Stimulated activated CD4-positive, alpha-beta T cell treated with anti-CD3 and anti-CD28 coated beads, Interleukin-1b, Interleukin-23, amount 100 ng/mL, for 4 hours (primary cell): ENCODE measurements around the gene FRAT1.
"Not testable (repeated sequence)": the region's sequence is repeated elsewhere in the genome, so short reads cannot be mapped to it uniquely, and the experiment has no call there.

Source experiments
- DNase-seq, 2 donors: peaks; one replicate each; pipeline ENCODE4 v3.0.0-alpha.2; 2020; ENCODE audit warnings: low read depth in 2 of 2

The FRAT1 gene

GRCh38 chr10:97334370-97335175, 15.5 kb downstream of the FRAT1 start, which contains the start of gene FRAT2:
TSS of gene FRAT2 (minus strand) at chr10:97334729. CDS start at chr10:97334572, 157 bp downstream.
- DNase-seq = peak; percentile 77 to 83

GRCh38 chr10:97335188-97335619, 16.1 kb downstream of the FRAT1 start:
- no peak for DNase-seq

GRCh38 chr10:97336006-97336405, 16.9 kb downstream of the FRAT1 start:
- no peak for DNase-seq

- no peak for DNase-seq
These were observed 17.4 kb downstream of the FRAT1 start for GRCh38 chr10:97336446-97336845.

- DNase-seq = no peak
These were observed 18.1 kb downstream of the FRAT1 start for GRCh38 chr10:97336942-97337831.

- no peak for DNase-seq
These were observed 19.0 kb downstream of the FRAT1 start for GRCh38 chr10:97338041-97338440.

GRCh38 chr10:97341416-97341815, 22.3 kb downstream of the FRAT1 start:
- no peak for DNase-seq

GRCh38 chr10:97343664-97344063, 24.6 kb downstream of the FRAT1 start:
- not testable (repeated sequence) for DNase-seq

GRCh38 chr10:97347317-97347716, 28.2 kb downstream of the FRAT1 start:
- DNase-seq = no peak

GRCh38 chr10:97349752-97350513, 30.9 kb downstream of the FRAT1 start:
- no peak for DNase-seq

GRCh38 chr10:97353945-97354344, 34.9 kb downstream of the FRAT1 start:
- no peak for DNase-seq

GRCh38 chr10:97355571-97355975, 36.5 kb downstream of the FRAT1 start:
- no peak for DNase-seq

GRCh38 chr10:97356318-97356914, 37.3 kb downstream of the FRAT1 start:
- DNase-seq = no peak

- DNase-seq = no peak
These were observed 37.8 kb downstream of the FRAT1 start for GRCh38 chr10:97356918-97357317.

- DNase-seq = no peak
These were observed 39.3 kb downstream of the FRAT1 start for GRCh38 chr10:97358349-97358748.

- no peak for DNase-seq
These were observed 39.7 kb downstream of the FRAT1 start for GRCh38 chr10:97358781-97359180.

GRCh38 chr10:97360705-97361536, 41.9 kb downstream of the FRAT1 start:
- DNase-seq = no peak

GRCh38 chr10:97361537-97361901, 42.4 kb downstream of the FRAT1 start:
- DNase-seq = no peak

GRCh38 chr10:97362310-97363033, 43.4 kb downstream of the FRAT1 start:
- no peak for DNase-seq

GRCh38 chr10:97363071-97363470, 44.0 kb downstream of the FRAT1 start:
- no peak for DNase-seq
